Stomach (tissue), 4 donors: Measurements from ENCODE around the gene ZNRF3.

Experiments used
- CTCF ChIP-seq, 7 experiments: fragments of 450-650 bp in 4 of 7; fragments of 200-600 bp in 3 of 7; sonication (generic) in 3 of 7; IDR thresholded peaks; one replicate each; pipeline ENCODE4 v1.5.1; 2016 to 2019; ENCODE audit warnings: antibody characterized with exemption in 7 of 7, control low read depth in 2 of 7, mild to moderate bottlenecking in 1 of 7
- POLR2A ChIP-seq, 4 donors: fragments of 450-650 bp; IDR thresholded peaks; one replicate each; pipeline ENCODE4 v1.6.1; 2016; ENCODE audit warnings: antibody characterized with exemption in 4 of 4, control low read depth in 2 of 4, mild to moderate bottlenecking in 1 of 4, moderate library complexity in 1 of 4
- POLR2AphosphoS5 ChIP-seq, 3 donors: sonication (generic); formaldehyde crosslinking; IDR thresholded peaks; one replicate each; pipeline ENCODE4 v1.6.1; 2016; ENCODE audit warnings: antibody characterized with exemption in 3 of 3

- no peak for TF ChIP-seq CTCF (IDR thresholded peaks at IDR 0.05)
- no peak for TF ChIP-seq POLR2A (IDR thresholded peaks at IDR 0.05)
- TF ChIP-seq POLR2AphosphoS5 (IDR thresholded peaks at IDR 0.05), result no peak
These were observed 112.2 kb downstream of the ZNRF3 start for GRCh38 chr22:28995551-28995950.
